GM21717 (cell line): ENCODE measurements around the gene RPS6KB2.

Experiments used
- ATAC-seq: cut with Tn5 transposase; IDR thresholded peaks from one replicate; pipeline ENCODE4 v1.9.1; 2021; ENCODE audit warnings: mild to moderate bottlenecking, moderate library complexity; ENCODE audit not compliant: unreplicated experiment

The RPS6KB2 gene

DNA sequence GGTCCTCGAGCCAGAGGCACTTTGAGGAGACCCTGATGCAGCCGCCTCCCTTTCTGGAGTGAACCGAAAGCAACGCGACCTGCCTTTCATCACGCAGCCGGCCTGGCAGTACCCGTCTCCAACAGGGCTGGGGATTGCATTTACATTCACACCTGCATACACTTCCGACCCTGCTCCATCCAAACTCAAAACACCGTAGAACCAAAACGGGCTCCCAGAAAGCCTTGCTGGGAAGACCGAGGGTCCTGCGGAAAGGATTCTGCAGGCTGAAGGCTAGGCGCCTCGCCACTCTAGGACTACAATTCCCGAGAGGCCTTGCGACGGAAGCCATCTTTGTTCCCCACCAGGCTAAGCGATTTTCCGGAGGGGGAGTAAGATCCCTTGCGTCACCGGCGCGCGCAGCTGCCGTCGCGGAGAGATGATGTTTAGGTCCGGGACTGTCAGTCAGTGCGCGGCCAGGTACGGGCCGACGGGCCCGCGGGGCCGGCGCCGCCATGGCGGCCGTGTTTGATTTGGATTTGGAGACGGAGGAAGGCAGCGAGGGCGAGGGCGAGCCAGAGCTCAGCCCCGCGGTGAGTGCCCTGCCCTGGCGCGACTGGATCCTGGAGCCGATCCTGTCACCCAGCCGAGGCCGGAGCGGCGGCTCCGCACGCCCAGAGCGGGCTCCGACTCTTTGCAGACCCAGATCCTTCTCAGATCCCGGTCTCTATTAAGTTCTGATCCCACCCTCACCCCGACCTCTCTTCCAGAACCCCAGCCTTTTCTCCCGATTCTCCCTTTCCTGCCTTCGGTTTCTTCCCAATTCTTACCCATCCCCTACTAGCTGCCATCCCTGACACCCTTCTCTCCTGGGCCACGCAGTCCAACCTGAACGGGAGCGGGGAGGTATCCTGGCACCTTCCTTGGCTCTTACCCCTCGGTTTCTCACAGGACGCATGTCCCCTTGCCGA is at the start of gene RPS6KB2:
Gene RPS6KB2 (plus strand): TSS at position 443 of the 950 bp plus-strand sequence. CDS start 52 bp downstream, at position 495.
- ATAC-seq = peak; percentile 62

- no peak for ATAC-seq
Measured at GRCh38 chr11:67378544-67378943, 49.8 kb upstream of the RPS6KB2 start.

GRCh38 chr11:67379061-67380058 is 48.9 kb upstream of the RPS6KB2 start:
- ATAC-seq = no peak

DNA sequence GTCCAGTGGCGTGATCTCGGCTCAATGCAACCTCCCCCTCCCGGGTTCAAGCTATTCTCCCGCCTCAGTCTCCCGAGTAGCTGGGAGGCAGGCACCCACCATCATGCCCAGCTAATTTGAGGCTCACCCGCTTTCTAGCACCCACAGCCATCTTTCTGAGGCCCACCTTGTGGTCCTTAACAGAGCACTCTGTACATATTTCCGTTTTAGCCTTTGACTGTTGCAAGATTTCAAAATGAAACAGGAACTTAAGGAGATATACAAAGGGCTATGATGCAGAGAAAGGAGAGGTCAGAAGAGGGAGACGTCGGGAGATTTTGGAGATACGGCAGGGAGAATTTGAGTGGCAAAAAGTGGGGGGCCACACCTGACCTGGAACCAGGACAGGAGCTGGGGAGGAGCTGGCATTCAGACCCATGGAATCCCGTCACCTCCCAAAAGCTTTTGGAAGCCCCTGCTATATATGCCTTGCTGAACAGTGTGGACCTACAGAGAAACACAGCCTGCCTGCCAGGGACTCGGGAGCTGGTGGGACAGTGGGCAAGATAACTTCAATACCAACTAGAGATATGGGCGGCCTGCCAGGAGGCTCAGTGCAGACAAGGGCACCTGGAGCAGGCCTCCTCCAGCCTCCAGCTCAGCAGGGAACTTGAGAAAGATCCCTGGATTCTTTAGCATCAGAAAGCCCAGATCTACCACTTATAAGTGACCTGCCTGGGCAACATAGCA is 46.9 kb upstream of the RPS6KB2 start:
- no peak for ATAC-seq

GRCh38 chr11:67382276-67383136 is 45.8 kb upstream of the RPS6KB2 start:
- no peak for ATAC-seq

- ATAC-seq = no peak
Measured at GRCh38 chr11:67384851-67385366, 43.4 kb upstream of the RPS6KB2 start.

- ATAC-seq = no peak
Measured at GRCh38 chr11:67387069-67387468, 41.2 kb upstream of the RPS6KB2 start.

- no peak for ATAC-seq
Measured at GRCh38 chr11:67387518-67387917, 40.8 kb upstream of the RPS6KB2 start.

DNA sequence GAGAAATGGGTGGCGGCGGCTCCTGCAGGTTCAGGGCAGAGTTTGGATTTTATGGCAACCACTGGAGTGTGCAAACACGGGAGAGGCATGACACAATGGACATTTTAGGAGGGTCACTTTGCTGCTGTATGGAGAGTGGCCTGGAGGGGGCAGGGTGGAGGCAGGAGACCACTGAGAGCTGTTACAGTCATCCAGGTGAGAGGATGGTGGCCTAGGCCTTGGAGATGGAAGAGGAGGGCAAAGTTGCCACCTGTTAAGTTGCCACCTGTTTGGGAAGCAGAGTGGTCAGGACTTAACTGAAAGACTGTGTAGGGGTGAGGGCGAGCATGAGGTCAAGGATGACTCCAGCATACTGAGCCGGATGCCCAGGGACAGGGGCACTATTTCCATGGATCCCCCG is 38.8 kb upstream of the RPS6KB2 start:
- no peak for ATAC-seq

- no peak for ATAC-seq
Measured at GRCh38 chr11:67390947-67391303, 37.4 kb upstream of the RPS6KB2 start.

DNA sequence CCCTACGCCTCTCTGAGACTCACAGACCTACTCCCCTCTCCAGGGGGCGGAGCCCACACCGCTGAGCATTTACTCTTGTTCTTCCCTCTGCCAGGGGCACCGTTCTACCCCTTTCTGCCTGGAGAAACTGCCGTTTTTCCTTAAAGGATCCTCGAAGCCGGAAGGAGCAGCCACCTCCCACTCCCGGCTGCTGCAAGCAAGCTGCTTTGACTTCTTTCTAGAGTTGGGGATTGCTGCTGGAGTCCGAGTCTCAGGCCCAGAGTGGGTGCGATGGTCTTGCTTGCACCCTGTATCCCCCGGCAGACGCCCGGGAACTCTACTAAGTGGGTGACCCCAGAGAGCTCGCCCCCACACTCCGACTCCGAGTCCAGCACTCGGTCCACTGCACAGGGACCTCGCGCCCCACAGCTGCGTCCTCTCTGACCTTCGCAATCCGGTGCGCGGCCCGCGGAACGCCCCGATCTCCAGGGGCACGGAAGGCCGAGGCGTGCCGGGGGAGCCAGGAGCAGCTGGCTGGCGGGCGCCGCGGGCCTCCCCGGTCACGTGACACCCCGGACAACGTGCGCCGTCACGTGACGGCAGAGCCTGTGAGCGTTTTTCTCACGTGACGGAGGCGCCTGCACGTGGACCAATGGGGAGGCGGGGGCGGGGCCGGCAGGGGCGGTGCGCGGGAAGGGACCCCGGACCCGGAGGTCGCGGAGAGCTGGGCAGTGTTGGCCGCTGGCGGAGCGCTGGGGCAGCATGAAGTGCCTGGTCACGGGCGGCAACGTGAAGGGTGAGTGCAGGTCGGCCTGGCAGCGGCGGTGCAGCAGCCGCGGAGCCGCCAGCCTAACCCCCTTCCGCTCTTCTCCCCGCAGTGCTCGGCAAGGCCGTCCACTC is 36.8 kb upstream of the RPS6KB2 start, which contains the start of gene RAD9A:
Gene RAD9A (plus strand): TSS at position 683 of the 879 bp plus-strand sequence. CDS start 59 bp downstream, at position 742.
- peak; percentile 46 for ATAC-seq

DNA sequence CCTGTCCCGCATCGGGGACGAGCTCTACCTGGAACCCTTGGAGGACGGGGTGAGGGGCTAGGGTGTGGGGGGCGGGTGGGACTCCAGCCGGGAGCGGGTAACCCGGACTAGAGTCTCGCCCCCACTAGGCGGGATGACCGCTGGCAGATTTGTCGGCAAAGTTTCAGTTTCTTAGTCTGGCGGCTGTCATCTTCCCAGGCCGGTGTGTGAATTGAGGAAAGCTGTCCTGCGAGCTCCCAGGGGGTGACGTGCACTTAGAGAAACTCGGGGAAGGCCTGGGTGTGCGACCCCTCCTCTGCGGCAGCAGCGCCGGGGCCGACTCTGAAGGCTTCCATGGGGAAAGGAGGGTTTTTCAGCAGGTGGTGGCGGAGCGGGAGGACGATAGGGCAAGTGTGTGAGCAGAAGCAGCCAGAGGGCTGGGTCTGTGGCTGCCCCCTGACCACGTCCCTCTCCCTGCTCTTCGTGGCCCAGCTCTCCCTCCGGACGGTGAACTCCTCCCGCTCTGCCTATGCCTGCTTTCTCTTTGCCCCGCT is 36.0 kb upstream of the RPS6KB2 start:
- ATAC-seq = peak; percentile 12

- no peak for ATAC-seq
Measured at GRCh38 chr11:67393437-67393836, 34.9 kb upstream of the RPS6KB2 start.

DNA sequence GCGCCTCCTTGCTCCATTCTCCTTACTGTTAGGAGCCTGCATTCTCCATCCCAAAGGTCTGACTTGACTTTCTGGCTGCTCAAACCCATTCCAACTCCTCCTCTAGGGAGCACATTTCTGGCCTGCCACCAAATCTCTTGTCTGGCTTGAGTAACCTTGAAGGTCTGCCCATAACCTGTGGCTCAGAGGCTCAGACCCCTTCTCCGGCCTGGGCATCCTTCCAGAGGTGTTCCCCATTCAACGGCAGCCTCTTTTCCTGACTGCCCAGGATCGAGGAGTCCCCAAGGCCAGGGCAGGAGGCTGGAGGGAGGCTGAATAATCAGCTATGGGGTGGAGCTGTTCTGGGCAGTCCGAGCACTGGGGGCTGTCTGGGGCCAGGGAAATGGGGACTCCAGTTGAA is 34.3 kb upstream of the RPS6KB2 start:
- ATAC-seq = no peak

- no peak for ATAC-seq
Measured at GRCh38 chr11:67395555-67396258, 32.6 kb upstream of the RPS6KB2 start.

- no peak for ATAC-seq
Measured at GRCh38 chr11:67396259-67396581, 32.1 kb upstream of the RPS6KB2 start.

DNA sequence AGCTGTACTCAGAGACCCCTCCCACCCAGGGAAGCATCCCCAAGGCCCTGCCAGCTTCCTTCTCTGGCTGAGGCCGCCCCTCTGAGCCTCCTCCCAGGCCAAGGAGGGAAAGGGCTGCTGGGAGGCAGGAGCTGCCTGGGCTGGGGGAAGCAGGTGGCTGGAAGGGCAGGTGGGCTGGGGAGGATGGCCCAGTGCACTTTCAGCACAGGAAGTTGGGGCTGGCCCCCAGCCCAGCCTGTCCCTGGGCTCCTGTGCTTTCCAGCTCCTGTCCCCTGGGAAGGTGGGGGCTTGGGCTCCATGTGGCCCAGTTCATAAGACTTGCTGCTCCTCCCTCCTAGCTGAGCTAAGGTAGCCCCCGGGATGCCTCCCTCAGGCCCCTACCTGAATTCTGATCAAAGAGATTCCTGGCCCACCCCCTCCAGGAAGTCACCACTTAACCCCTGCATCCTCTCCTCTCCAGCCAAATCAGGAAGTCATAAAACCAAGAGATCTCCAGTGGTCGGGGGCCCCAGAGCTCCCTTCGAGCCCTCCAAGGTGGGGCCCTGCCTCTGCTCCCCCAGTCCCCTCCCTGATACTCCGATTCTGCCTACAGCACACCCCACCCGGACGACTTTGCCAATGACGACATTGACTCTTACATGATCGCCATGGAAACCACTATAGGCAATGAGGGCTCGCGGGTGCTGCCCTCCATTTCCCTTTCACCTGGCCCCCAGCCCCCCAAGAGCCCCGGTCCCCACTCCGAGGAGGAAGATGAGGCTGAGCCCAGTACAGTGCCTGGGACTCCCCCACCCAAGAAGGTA is 31.5 kb upstream of the RPS6KB2 start:
- no peak for ATAC-seq
